Erythroblast (primary cell): ENCODE measurements around the gene FDX2.

Experiments
- GATA1 ChIP-seq: IDR thresholded peaks from 2 replicates; pipeline ENCODE4 v1.6.1; 2011; ENCODE audit warnings: low read depth, mild to moderate bottlenecking, control low read depth, low read length, moderate library complexity
- POLR2A ChIP-seq: IDR thresholded peaks from 2 replicates; pipeline ENCODE4 v1.6.1; 2011; ENCODE audit warnings: mild to moderate bottlenecking, low read length

- TF ChIP-seq POLR2A, result no peak
- TF ChIP-seq GATA1, result no peak
These were observed 16.5 kb upstream of the FDX2 start for GRCh38 chr19:10332158-10332964.
